HepG2 (cell line): ENCODE results near the gene FYB1. TPM values are rescaled to one million over a fixed set of nuclear protein-coding genes. Genes with fewer than 3 reads are reported as not detected.

ENCODE experiments used
- ATAC-seq: fragments of 200-7000 bp; cut with Tn5 transposase; 3 replicates; pipeline ENCODE4 v1.9.1; 2020; ENCODE audit warnings: mild to moderate bottlenecking, moderate library complexity
- BruUV-seq: library from RNA; stranded (reverse); fragments of 400-500 nt; replicated peaks from 2 replicates; lab custom pipeline; 2021; lab: Mats Ljungman, UMichigan
- CTCF ChIA-PET: fragments of 300-600 bp; formaldehyde crosslinking; extraction: SDS; loops from one replicate; lab custom pipeline; 2021; ENCODE audit warnings: low total read pairs, inconsistent platforms, low intra/inter-chr PET ratio; lab: Yijun Ruan, JAX
- POLR2A ChIA-PET: fragments of 350-600 bp; sonication (Branson Sonifier 250); formaldehyde crosslinking; loops from one replicate; lab custom pipeline; 2020; ENCODE audit warnings: antibody characterized with exemption, inconsistent platforms; lab: Yijun Ruan, JAX
- DNase-seq: peaks from one replicate; pipeline ENCODE4 v3.0.0-alpha.2; 2015; ENCODE audit warnings: low spot score
- FAIRE-seq: peaks from 3 replicates; lab custom pipeline; 2011; peaks lifted over from hg19 to GRCh38; lab: Jason Lieb, UNC
- H2AFZ ChIP-seq: one replicate; pipeline ENCODE4 v1.6.1; 2011; ENCODE audit warnings: low read length, inconsistent platforms
- H3K27ac ChIP-seq: fragments of 300-600 bp; 3 replicates; pipeline ENCODE4 v1.8.0; 2011; ENCODE audit warnings: mixed run types, mild to moderate bottlenecking, mixed read lengths, low read length, inconsistent platforms; ENCODE audit not compliant: insufficient read depth; ENCODE audit errors: extremely low read length
- H3K27me3 ChIP-seq, 2 experiments: fragments of 200-600 bp in 1 of 2; 2 replicates in 1 of 2; 3 replicates in 1 of 2; pipeline versions ENCODE4 v1.6.0 to v1.8.0; 2011; ENCODE audit warnings: low read length in 2 of 2, mild to moderate bottlenecking in 2 of 2, moderate library complexity in 2 of 2, inconsistent platforms in 1 of 2; ENCODE audit not compliant: insufficient read depth in 2 of 2, control insufficient read depth in 1 of 2
- H3K36me3 ChIP-seq, 2 experiments: fragments of 200-600 bp in 1 of 2; replicated peaks in 1 of 2; 2 replicates in 1 of 2; 3 replicates in 1 of 2; pipeline versions ENCODE4 v1.5.1 to v1.8.0; 2011; ENCODE audit warnings: low read length in 2 of 2, inconsistent platforms in 1 of 2; ENCODE audit not compliant: insufficient read depth in 2 of 2, control insufficient read depth in 1 of 2
- H3K4me1 ChIP-seq: 2 replicates; pipeline ENCODE4 v1.5.1; 2012; ENCODE audit warnings: low read length, inconsistent platforms; ENCODE audit not compliant: insufficient read depth
- H3K4me2 ChIP-seq: 2 replicates; pipeline ENCODE4 v1.6.0; 2011; ENCODE audit warnings: low read depth, low read length, inconsistent platforms
- H3K4me3 ChIP-seq, 3 experiments: fragments of 200-600 bp in 1 of 3; sonication (generic), shearing (Covaris generic) in 1 of 3; replicated peaks in 1 of 3; 2 replicates each; pipeline ENCODE4 v1.5.1; 2011 to 2016; ENCODE audit warnings: low read length in 3 of 3, inconsistent platforms in 2 of 3, low read depth in 2 of 3, mild to moderate bottlenecking in 2 of 3, control low read depth in 1 of 3, mixed read lengths in 1 of 3; ENCODE audit not compliant: insufficient read depth in 1 of 3
- H3K79me2 ChIP-seq: one replicate; pipeline ENCODE4 v1.6.1; 2011; ENCODE audit warnings: low read length, inconsistent platforms; ENCODE audit not compliant: insufficient read depth
- H3K9ac ChIP-seq: 2 replicates; pipeline ENCODE4 v1.6.0; 2011; ENCODE audit warnings: mild to moderate bottlenecking, low read depth, low read length, inconsistent platforms; ENCODE audit not compliant: insufficient read depth
- H3K9me3 ChIP-seq: 2 replicates; pipeline ENCODE4 v1.5.1; 2012; ENCODE audit warnings: mild to moderate bottlenecking, low read length
- H4K20me1 ChIP-seq: 2 replicates; pipeline ENCODE4 v1.6.0; 2011; ENCODE audit warnings: inconsistent platforms, mild to moderate bottlenecking, low read length, moderate library complexity; ENCODE audit not compliant: insufficient read depth
- ASH2L ChIP-seq: fragments of 300-600, 200-600 bp; sonication (generic); IDR thresholded peaks from 2 replicates; pipeline ENCODE4 v1.7.0; 2017; ENCODE audit warnings: low read depth, mild to moderate bottlenecking, moderate library complexity, mixed read lengths, low read length; ENCODE audit not compliant: insufficient read length
- ATF4 ChIP-seq, 2 experiments: fragments of 450-650 bp in 1 of 2; sonication (generic) in 1 of 2; formaldehyde crosslinking; IDR thresholded peaks; 2 replicates each; pipeline versions ENCODE4 v1.5.0 to v1.8.0; 2020 to 2022; ENCODE audit warnings: mild to moderate bottlenecking in 1 of 2, missing genetic modification reagents in 1 of 2
- EP300 ChIP-seq, 3 experiments: sonication (generic) in 1 of 3; formaldehyde crosslinking in 1 of 3; IDR thresholded peaks; 2 replicates each; pipeline versions ENCODE4 v1.5.1 to v1.6.1; 2011 to 2020; ENCODE audit warnings: low read depth in 2 of 3, low read length in 2 of 3, borderline replicate concordance in 1 of 3, improper control_type of control experiment in 1 of 3, mild to moderate bottlenecking in 1 of 3, missing genetic modification reagents in 1 of 3, moderate library complexity in 1 of 3
- HNRNPH1 ChIP-seq: fragments of 200-400 bp; formaldehyde crosslinking; optimal IDR thresholded peaks from 2 replicates; pipeline ENCODE3; 2017; ENCODE audit warnings: mild to moderate bottlenecking, low read depth, low read length
- NCOR1 ChIP-seq: fragments of 200-600 bp; sonication (generic); IDR thresholded peaks from 2 replicates; pipeline ENCODE4 v1.7.0; 2017; ENCODE audit warnings: antibody characterized with exemption, low read length, borderline replicate concordance
- PAF1 ChIP-seq: IDR thresholded peaks from 2 replicates; pipeline ENCODE4 v1.6.1; 2016; ENCODE audit warnings: missing genetic modification reagents, missing compliant biosample characterization
- PCBP1 ChIP-seq: fragments of 200-400 bp; formaldehyde crosslinking; IDR thresholded peaks from 2 replicates; pipeline ENCODE4 v1.6.1; 2017; ENCODE audit warnings: mild to moderate bottlenecking, low read depth, low read length, borderline replicate concordance
- PPARG ChIP-seq: conservative IDR thresholded peaks from 2 replicates; pipeline ENCODE4 v1.6.1; 2016; ENCODE audit warnings: missing biosample characterization, missing genetic modification reagents
- REL ChIP-seq: sonication (generic); formaldehyde crosslinking; conservative IDR thresholded peaks from 2 replicates; pipeline ENCODE4 v1.8.0; 2022; ENCODE audit warnings: mild to moderate bottlenecking, missing genetic modification reagents, moderate library complexity
- SKI ChIP-seq: fragments of 450-650 bp; IDR thresholded peaks from one replicate; pipeline ENCODE4 v1.6.1; 2018; ENCODE audit warnings: mild to moderate bottlenecking; ENCODE audit not compliant: partially characterized antibody
- SOX6 ChIP-seq, 2 experiments: fragments of 450-650 bp in 1 of 2; sonication (generic) in 1 of 2; formaldehyde crosslinking in 1 of 2; IDR thresholded peaks; 2 replicates each; pipeline versions ENCODE4 v1.4.0 to v1.6.1; 2017 to 2020; ENCODE audit warnings: antibody characterized with exemption in 1 of 2, mild to moderate bottlenecking in 1 of 2, missing genetic modification reagents in 1 of 2
- TBX2 ChIP-seq: sonication (generic); formaldehyde crosslinking; IDR thresholded peaks from 2 replicates; pipeline ENCODE4 v1.5.0; 2020; ENCODE audit warnings: missing genetic modification reagents, mild to moderate bottlenecking, borderline replicate concordance
- TRIM24 ChIP-seq: sonication (generic); formaldehyde crosslinking; IDR thresholded peaks from 2 replicates; pipeline ENCODE4 v1.8.0; 2022; ENCODE audit warnings: mild to moderate bottlenecking, missing genetic modification reagents
- ZNF501 ChIP-seq: sonication (generic); formaldehyde crosslinking; IDR thresholded peaks from 2 replicates; pipeline ENCODE4 v1.5.1; 2020; ENCODE audit warnings: mild to moderate bottlenecking, moderate library complexity, missing genetic modification reagents
- ZNF7 ChIP-seq: IDR thresholded peaks from 2 replicates; pipeline ENCODE4 v1.6.1; 2016; ENCODE audit warnings: missing biosample characterization, missing genetic modification reagents
- ZNF740 ChIP-seq: sonication (generic); formaldehyde crosslinking; IDR thresholded peaks from 2 replicates; pipeline ENCODE4 v1.4.0; 2020; ENCODE audit warnings: missing genetic modification reagents
- ZSCAN29 ChIP-seq: sonication (generic); formaldehyde crosslinking; conservative IDR thresholded peaks from 2 replicates; pipeline ENCODE4 v1.4.0; 2020; ENCODE audit warnings: mild to moderate bottlenecking, missing genetic modification reagents
- WGBS: methylation state at CpG from one replicate; pipeline ENCODE4 v1.1.6; 2017; ENCODE audit warnings: low lambda C conversion rate; 5-methylcytosine and 5-hydroxymethylcytosine counted together
- in situ Hi-C: cut with HindIII; loops from 2 replicates; pipeline ENCODE4 v1.10.0; 2017; ENCODE audit warnings: low pct_unique_long_range_greater_than_20kb; ENCODE audit not compliant: extremely low pct_ligation_motif_present
- intact Hi-C: fragments of 100-400 bp; cut with micrococcal nuclease; formaldehyde crosslinking; loops from one replicate; pipeline ENCODE4 v1.10.0; 2022; ENCODE audit not compliant: unreplicated experiment
- polyA plus RNA-seq, 8 experiments: library from polyadenylated mRNA; depleted of rRNA in 3 of 8; stranded (reverse) in 7 of 8; unstranded in 1 of 8; fragments of >200 nt; fragmentation: Illumina TruSeq in 4 of 8; extraction: Trizol in 4 of 8; gene quantifications; 2 replicates each; pipeline versions ENCODE4 v1.2.1 to v1.2.3, GENCODE V29; 2011 to 2016; ENCODE audit warnings: low read depth in 4 of 8, missing spikeins in 1 of 8, mixed read lengths in 1 of 8; ENCODE audit not compliant: insufficient read depth in 1 of 8
- total RNA-seq, 5 experiments: library from RNA; depleted of rRNA; stranded (reverse); fragments of >200 nt; fragmentation: Illumina TruSeq; extraction: Trizol; gene quantifications; 2 replicates each; pipeline ENCODE4 v1.2.3, GENCODE V29; 2016; ENCODE audit warnings: low read depth in 1 of 5

FYB1 gene
- total and polyA plus RNA-seq, 2 of the 13 experiments (the other 11 are each of a cell fraction or from before 2014, with no cell fraction given), result 0.03 TPM; not detected in 1

- intact Hi-C loops, result loop anchor here (10.0 kb wide), 1 partner anchor 259 kb away; the partner anchor contains the start of gene OSMR
- in situ Hi-C loops, result no loop called here
- no peak overlapping the region for H3K4me2 ChIP-seq
- ChIA-PET CTCF (no interaction called here), POLR2A (no interaction called here)
- DNase-seq (no peak), ATAC-seq (no peak), FAIRE-seq (no peak)
- H3K4me1 ChIP-seq, result peaks cover 49% of the 10 kb centered on the region
- H4K20me1 ChIP-seq, result no peaks in the 10 kb centered on the region
- no peaks in the 10 kb centered on the region for H3K9me3 ChIP-seq
- H3K79me2 ChIP-seq, result no peaks in the 10 kb centered on the region
- BruUV-seq, result no TSS peak
- no peak overlapping the region for H3K9ac ChIP-seq
- H2AFZ ChIP-seq, result no peak overlapping the region
- no peak overlapping the region for H3K27ac ChIP-seq
- WGBS, result 82% methylated on average over 1 of the region's 1 CpG
- no peaks in the 10 kb centered on the region for H3K27me3 ChIP-seq
- no peaks in the 10 kb centered on the region for H3K36me3 ChIP-seq
- no peak overlapping the region for H3K4me3 ChIP-seq
- TF ChIP-seq ZNF740 (no peak), REL (CRISPR knock-in tag) (no peak)
Measured at GRCh38 chr5:39104221-39104620, 115.1 kb downstream of the FYB1 start.

DNA sequence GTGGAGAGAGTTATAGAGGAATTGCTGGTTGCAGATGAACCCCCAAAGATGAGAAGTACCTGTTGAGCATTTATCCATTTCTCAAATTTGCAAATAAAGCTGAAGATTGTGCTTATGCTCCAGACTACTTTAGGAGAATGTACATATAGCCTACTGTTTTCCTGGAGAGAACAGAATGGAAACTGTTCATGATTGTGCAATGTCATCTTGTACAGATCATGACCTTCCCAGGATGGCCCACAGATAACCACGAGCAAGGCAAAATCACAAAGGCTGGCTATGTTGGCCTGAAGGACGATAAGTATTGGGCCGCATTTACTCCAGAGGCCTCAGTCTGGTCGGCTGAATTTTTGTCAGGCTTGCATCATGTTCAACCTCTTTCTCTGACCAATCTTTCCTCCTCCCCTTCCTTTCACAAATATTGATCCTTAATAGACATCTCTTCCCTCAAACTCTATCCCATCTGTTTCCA is 116.6 kb downstream of the FYB1 start:
- intact Hi-C loops (loop anchor here (10.0 kb wide), 1 partner anchor 258 kb away; the partner anchor contains the start of gene OSMR), in situ Hi-C loops (no loop called here)
- DNase-seq (peak; percentile 90), FAIRE-seq (peak; percentile 96), ATAC-seq (peak; percentile 92)
- no peak overlapping the region for H3K4me3 ChIP-seq
- POLR2A ChIA-PET, result no interaction called here
- no TSS peak for BruUV-seq
- H3K9ac ChIP-seq, result no peak overlapping the region
- no peaks in the 10 kb centered on the region for H3K27me3 ChIP-seq
- peak overlapping the region; percentile 57 for H3K4me2 ChIP-seq
- H3K4me1 ChIP-seq, result peaks cover 49% of the 10 kb centered on the region
- CTCF ChIA-PET, result no interaction called here
- H4K20me1 ChIP-seq, result no peaks in the 10 kb centered on the region
- H3K27ac ChIP-seq, result peak overlapping the region; percentile 4
- no peaks in the 10 kb centered on the region for H3K9me3 ChIP-seq
- 2% methylated on average over 4 of the region's 4 CpGs for WGBS
- no peak overlapping the region for H2AFZ ChIP-seq
- no peaks in the 10 kb centered on the region for H3K79me2 ChIP-seq
- no peaks in the 10 kb centered on the region for H3K36me3 ChIP-seq
- TF ChIP-seq ZNF501 (CRISPR knock-in tag), result no peak
- 0 out of 2 replicates have a peak, but pooled peaks have one; percentile 37 for TF ChIP-seq TRIM24 (CRISPR knock-in tag)
- TF ChIP-seq TBX2, result no peak; the same call in 1 of the 2 replicates
- TF ChIP-seq EP300 (IDR thresholded peaks at IDR 0.05; ENCODE audit: low read depth in 2 of 2, low read length in 2 of 2), result peak; percentile 25 to 69; a peak in 3 of 4 replicates
- TF ChIP-seq EP300 (CRISPR knock-in tag; IDR thresholded peaks at IDR 0.05; ENCODE audit: borderline replicate concordance), result peak; percentile 72; the same call in 1 of the 2 replicates
- peak; percentile 48; the same call in 1 of the 2 replicates for TF ChIP-seq NCOR1
- no peak for TF ChIP-seq SKI
- TF ChIP-seq ATF4 (CRISPR knock-in tag; IDR thresholded peaks at IDR 0.05), result peak in 1 of 2 experiments; percentile 95; a peak in 2 of 4 replicates
- no peak for TF ChIP-seq SOX6 (IDR thresholded peaks at IDR 0.05)
- peak; percentile 91 for TF ChIP-seq SOX6 (CRISPR knock-in tag; IDR thresholded peaks at IDR 0.05)
- TF ChIP-seq ASH2L, result peak; percentile 46
- TF ChIP-seq HNRNPH1, result no peak
- TF ChIP-seq PCBP1, result no peak
- no peak for TF ChIP-seq ZNF7 (CRISPR knock-in tag)
- no peak for TF ChIP-seq PAF1
- TF ChIP-seq ZSCAN29 (CRISPR knock-in tag), result peak; percentile 58; the same call in 1 of the 2 replicates
- TF ChIP-seq PPARG (CRISPR knock-in tag), result peak; percentile 37; the same call in 1 of the 2 replicates
